Forelimb muscle (tissue), 1 donor: ENCODE results near the gene DPYSL3. TPM values are rescaled to one million over a fixed set of nuclear protein-coding genes. Genes with fewer than 3 reads are reported as not detected.

ENCODE experiments used
- DNase-seq: peaks from one replicate; pipeline ENCODE4 v3.0.0-alpha.2; 2013; ENCODE audit warnings: low read depth
- polyA plus RNA-seq: library from polyadenylated mRNA; unstranded; fragments of 120-200 nt; gene quantifications from one replicate; pipeline ENCODE4 v1.2.1, GENCODE V29; 2013; ENCODE audit not compliant: insufficient read length

DPYSL3 gene
- polyA plus RNA-seq, 1 donor = 95.7 TPM

- DNase-seq = no peak
Measured at GRCh38 chr5:147403651-147404640, 105.9 kb downstream of the DPYSL3 start.

DNA sequence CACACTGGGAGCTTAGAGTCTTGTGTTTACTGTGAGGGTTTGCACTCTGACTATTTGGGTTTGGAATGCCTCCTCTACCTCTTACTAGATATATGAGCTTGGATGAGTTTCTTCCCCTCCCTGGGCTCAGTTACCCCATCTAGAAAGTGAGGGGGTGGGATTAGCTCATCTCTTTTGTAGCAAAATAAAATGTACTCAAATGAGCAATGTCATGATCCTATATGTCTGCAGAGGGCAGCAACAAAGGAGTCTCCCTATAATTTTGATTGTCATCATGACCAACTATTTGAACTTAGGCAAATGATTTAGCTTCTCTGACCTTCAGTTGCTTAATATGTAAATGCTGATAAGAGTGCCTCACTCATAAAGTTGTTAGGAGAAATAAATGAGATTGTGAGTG lies 109.0 kb downstream of the DPYSL3 start:
- DNase-seq = no peak

DNA sequence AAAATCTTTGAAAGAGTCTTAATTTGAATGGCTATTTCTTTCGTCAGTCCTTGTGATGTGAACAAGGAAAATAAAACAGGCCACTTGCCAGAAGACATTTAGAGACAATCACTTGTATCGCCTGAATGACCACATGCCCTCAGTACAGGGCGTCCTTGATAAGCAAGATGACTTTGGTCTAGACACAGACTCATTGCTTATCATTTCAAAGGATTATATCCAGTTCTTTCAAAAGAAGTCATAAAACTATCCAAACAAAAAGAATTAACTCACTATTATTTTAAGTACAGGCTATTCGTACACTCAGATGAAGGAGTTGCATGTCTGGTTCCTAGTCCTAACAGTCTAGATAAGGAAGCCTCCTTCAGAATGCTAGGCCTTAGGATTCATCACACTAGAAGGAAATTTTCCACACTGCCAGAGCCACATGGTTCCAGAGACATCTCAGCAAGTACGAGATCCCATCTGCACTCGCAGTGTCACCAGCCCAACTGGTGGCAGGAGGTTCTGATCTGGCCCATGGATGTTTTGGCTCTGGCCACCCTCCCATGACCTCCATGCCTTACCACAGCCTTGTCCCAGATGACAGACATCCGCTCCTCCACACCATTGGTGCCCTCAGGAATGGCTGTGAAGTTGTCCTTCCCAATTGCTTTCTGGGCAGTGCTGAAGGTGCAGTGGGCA lies 109.6 kb downstream of the DPYSL3 start:
- DNase-seq = no peak

DNA sequence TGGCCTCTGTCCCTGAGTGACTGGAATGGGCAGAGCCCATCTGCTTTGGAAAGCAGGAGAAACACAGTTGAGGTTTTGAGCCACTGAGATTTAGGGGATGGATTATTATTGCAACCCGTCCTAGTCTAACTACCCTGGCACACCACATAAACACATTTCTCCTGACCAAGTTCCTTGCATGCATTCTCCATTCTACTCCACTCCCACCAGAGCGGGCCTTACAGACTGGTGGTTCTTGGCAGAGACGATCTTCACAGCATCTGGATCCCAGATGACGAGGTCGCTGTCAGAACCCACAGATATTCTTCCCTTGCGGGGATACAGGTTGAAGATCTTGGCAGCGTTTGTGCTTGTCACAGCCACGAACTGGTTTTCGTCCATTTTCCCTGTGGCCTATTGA lies 111.0 kb downstream of the DPYSL3 start:
- no peak for DNase-seq

- no peak for DNase-seq
Measured at GRCh38 chr5:147397616-147398015, 112.3 kb downstream of the DPYSL3 start.

DNA sequence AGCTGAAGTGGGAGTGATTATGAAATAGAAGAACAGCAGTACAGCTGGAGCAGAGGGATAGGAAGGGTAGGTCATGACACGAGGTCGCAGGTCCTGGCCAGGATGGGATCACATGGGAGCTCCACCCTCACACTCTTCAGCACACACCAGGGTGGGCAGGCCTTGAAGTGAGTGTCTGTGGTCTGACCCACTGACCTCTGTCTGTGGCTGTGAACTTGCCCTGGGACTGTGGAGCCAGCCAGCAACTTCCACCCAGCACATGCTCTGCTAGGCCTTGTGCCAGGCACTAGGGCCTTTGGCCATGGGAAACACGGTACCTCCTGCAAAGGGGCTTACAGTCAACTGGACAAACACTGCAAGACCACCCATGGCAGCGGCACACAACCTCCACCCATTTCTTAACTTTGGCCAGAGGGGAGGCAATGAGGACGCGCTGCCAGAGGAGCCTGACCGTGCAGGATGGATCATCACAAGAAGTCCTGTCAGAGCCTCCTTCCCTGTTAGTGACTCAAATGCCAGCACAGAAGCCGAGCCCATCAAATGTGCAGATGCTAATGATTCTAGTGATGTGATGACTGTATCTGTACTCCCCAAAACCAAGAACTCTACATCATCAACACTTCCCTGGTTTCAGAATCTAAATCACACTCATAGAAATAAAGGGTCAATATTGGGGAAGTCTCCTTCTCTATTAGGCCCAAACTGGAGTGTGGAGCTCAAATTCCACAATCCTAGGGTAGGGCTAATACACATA lies 113.6 kb downstream of the DPYSL3 start:
- no peak for DNase-seq

- DNase-seq = no peak
Measured at GRCh38 chr5:147393874-147394672, 115.8 kb downstream of the DPYSL3 start.

- no peak for DNase-seq
Measured at GRCh38 chr5:147391781-147392180, 118.1 kb downstream of the DPYSL3 start.

DNA sequence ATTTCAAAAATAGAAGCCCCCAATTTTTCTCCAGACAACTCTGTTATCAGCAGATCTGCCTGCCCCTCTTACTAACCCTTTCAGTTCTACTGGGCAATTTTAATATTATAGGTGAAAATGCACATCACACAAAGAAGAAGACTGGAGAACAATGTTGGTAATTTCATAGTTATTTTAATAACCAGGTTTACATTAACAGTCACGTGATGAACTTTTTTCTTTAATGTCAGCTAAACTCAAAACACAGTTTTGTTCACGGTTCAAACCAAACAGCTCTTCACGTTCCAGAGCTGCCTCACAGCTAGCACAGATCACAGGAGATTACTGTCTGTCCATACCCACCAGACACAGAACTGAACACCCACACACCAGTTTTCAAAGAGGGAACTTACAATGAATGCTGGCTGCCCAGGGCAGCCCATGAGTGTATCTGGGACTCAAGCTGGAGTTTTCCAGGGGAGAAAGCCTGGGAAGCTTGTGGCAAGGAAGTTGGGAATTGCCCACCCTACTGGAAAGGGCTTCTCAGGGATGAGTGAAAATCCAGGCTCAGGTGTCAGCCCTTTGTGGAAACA lies 119.1 kb downstream of the DPYSL3 start:
- no peak for DNase-seq

DNA sequence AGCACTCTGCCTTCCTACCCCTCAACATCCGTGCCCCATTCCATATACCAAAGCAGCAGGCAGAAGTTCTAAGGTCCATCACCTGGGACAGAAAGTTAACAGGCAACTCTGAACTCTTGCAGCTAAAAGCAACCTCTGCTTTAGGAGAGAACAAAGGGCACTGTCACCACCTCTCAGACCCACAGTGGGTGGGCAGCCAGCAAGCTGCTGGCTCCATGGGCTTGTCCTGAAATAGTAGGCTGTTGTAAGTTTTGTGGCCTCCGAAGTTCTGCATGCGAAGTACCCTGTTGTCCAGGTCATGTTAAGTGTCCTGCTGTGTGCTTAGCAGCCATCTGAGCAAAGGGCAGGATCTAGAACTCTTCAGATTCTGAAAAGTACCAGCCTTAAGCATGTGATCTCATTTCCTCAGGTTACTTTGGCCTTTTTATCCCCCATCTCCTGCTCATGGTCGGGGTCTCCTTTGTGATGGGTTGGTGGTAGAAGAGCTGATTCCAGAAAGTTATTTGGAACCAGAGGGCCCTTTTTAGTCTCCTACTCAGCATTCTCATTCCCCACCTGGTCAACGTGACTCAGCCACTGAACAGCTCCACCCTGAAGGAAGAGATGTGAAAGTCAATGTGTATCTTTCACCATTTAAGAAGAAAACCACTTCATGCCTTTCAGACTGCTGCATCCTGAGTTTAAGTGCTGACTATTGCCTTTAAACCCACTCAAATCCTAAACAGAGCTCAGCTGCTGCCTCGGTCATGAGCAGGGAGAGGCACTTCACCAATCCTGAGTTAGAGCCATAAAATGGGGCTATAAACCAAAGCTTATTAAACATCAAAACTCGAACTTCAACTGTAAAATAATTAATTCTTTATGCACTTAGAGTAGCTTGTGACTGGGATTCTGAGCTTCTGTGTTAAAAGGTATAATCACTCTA lies 121.4 kb downstream of the DPYSL3 start:
- no peak for DNase-seq

DNA sequence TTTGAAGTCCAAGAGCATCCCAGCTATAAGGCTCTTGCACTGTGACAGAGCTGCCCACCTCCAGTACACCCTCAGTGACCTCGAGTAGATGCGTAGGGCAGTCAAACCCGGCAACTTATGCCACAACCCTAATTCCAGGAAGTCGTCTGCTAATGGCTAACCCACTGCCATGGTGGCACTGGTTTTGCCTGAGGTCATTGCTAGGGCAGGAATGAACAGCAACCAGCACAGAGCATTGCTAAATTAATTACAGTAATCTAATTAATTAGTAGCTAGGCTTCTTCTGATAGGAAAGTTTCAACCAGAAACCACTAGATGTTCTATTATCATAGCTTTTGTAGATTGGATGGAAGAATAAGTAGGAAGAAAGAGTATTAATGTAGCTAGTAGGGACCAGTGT lies 122.8 kb downstream of the DPYSL3 start:
- no peak for DNase-seq

DNA sequence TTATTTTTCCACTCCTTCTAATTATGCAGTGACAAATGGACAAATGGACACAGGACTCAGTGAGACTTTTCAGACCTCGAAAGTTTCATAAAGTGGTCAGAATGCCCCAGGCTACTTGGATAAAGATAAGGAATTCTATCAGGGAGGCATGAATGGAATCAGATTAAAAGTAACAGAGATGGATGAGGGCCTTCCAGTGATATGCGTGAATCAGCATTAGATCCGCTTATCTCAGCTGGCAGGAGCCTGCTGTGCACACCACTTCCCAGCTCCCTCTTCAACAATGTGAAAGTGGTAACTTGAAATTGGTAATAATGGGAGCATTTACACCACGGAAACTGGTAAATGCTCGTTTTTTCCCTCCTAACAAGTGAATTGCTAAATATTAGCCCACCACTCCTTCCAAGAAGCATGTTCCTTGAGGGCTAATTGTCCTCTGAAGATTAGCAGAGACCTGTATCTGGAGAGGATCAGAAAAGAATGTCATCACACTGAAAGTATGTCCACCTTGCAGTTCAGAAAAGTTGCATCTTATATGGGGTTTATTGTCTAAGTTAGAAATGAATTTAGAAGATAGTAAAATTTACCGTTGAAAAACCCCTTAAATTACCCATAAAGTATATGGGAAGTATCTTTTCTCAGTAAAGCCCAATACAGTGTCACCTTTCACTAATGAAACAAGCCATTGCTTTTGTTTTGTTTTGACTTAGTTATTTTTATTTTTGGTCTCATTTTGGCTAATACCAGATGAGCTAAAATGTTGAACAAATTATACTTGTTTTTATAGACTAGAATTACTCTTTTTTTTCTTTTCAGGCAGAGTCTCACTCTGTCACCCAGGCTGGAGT lies 125.3 kb downstream of the DPYSL3 start:
- DNase-seq = no peak

DNA sequence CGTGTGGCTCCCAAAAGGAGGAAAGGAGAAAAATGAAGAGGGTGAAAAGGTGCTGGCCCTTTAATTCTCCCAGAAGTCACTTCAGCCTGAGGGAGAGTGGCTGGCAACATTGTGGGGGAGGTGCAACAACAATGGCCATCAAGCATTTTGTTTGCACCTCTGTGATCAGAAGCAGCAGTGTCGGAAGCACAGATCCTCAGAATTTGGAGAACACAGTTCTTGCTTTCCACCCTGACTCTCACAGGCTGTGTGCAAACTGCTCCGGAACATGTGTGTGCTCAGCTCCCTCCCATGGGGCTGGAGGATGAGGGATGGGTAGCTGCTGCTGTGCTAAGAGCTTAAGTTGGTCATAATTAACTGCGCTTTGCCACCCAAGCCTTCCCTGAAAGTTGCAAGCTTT lies 127.1 kb downstream of the DPYSL3 start:
- no peak for DNase-seq

DNA sequence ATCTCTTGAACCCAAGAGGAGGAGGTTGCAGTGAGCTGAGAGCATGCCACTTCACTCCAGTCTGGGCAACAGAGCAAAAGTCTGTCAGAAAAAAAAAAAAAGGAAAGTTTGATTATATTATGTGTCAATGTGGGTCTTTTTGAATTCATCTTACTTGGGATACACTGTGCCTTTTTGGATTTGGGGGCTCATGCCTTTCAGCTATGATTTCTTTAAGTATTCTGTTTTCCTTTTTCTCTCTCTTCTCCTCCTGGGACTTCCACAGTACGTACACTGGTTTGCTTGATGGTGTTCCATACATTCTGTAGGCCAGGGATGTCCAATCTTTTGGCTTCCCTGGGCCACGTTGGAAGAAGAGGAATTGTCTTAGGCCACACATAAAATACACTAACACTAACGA lies 128.3 kb downstream of the DPYSL3 start:
- DNase-seq = no peak

- no peak for DNase-seq
Measured at GRCh38 chr5:147377682-147378081, 132.2 kb downstream of the DPYSL3 start.

DNA sequence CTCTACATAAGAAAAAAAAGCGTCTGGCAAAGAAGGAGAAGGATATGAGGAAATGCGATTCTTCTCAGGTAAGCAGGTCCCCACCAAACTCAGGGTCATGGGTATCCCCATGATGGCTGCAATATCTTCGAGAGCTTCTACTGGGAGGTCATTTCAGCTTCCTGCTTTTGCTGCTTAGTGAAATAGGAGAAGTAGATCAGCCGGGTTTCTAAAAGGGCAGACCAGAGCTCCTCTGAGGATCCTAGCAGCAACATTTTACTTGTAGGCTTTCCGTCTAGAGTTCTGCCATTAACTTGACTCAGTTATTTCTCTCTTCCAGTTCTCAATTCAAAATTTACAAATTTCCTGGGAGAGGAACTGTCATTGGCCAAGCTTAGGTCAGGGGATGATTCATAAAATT lies 134.7 kb downstream of the DPYSL3 start:
- no peak for DNase-seq

DNA sequence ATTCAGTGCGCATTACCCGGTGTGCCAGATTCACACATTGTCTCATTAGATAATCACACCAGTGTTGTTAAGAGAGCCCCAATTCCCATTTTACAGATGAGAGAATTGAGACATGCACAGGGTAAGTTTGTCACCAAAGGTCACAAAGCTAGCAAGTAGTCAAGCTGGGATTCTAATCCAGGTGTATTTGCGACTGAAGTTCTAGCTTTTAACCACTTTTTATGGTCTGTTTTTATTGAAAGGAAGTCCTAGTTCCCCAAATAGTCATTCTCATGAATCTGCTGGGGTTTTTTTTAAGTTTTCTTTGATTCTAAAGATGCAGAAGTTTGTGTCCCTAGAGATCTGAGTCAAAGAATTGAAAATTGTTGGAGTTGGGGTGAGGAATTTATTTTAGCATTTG lies 136.5 kb downstream of the DPYSL3 start:
- no peak for DNase-seq

DNA sequence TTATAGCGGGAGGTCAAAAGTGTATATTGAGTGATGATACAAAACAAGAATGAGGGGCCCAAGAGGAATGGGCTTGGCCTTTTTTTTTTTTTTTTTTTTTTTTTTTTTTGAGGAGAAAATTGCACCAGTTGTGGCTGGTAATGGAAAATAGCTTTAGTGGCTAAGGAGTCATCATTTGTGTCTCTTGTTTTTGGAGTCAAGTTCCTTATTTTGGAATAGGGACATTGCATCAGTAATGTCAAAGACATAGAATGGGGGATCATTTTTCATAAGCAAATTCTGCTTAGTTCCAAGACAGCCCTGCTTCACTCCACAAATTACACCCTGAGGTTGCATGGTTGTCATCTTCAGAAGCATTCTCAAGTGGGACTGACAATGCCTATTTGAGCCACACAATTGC lies 137.7 kb downstream of the DPYSL3 start:
- DNase-seq = no peak

GRCh38 chr5:147371290-147371689 lies 138.6 kb downstream of the DPYSL3 start:
- no peak for DNase-seq
